HL-60/S4 (cell line): Measurements from ENCODE around the gene DEK.
"Not testable (repeated sequence)": the region's sequence is repeated elsewhere in the genome, so short reads cannot be mapped to it uniquely, and the experiment has no call there.

Experiments
- in situ Hi-C: fragments of 300-500 bp; cut with MboI; formaldehyde crosslinking; loops from 2 replicates; pipeline ENCODE4 v1.14.3; 2022; ENCODE audit warnings: low sequenced_read_pairs

DEK gene, protein sequence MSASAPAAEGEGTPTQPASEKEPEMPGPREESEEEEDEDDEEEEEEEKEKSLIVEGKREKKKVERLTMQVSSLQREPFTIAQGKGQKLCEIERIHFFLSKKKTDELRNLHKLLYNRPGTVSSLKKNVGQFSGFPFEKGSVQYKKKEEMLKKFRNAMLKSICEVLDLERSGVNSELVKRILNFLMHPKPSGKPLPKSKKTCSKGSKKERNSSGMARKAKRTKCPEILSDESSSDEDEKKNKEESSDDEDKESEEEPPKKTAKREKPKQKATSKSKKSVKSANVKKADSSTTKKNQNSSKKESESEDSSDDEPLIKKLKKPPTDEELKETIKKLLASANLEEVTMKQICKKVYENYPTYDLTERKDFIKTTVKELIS

DNA sequence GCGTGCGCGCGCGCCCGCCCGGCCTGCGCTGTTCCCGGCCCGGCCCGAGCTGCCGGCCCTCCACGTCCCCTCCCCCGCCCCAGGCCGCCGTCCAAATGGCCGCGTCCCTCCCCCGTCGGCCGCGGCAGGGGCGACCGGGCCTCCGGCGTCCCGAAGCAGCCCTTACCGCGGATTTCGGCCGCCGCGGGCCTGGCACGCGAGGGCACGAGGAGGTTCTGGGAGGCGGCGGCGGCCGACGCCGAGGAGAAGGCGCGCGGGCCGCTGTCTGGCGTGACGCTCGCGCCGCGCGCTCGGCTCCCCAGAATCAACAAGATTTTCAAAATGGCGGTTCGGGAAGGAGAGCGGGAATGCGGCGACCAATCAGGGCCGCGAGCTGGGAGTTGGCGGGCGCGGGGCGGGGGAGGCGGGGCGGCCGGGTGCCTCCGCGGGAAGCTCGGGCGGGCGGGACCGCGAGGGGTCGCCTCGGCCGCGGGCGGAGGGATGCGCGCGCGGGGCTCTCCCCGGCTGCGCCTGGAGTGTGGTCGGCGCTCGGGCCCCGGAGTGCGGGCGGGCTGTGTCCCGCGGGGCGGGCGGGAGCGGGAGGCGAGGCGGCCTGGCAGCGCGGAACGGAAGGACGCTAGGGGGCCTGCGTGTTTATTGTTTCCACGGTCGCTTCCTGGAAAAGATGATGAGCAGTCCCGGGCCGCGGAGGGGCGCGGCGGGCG lies at the start of gene DEK:
DEK (minus strand) TSS at position 312 of the 704 bp plus-strand sequence. CDS start 543 bp downstream, outside the sequence.
- in situ Hi-C loops: no loop called here

DNA sequence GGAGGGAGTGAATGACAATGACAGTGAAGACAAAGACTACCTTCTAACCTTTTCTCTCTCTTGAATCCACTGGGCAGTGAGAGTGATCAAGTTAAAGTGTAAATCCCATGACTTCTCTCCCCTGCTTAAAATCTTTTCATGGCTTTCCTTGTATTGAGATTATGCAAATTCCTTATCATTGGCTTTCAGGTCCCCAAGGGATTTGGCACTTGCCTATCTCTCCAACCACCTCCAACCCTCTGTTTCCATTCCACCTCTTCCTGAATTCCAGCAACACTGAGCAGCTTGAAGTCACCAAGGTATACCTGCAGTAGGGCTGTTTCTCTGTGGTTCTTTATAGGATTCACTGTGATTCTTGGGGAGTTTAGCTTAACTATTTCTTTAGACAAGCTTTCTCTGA lies 48.0 kb upstream of the DEK start:
- in situ Hi-C loops: no loop called here

DNA sequence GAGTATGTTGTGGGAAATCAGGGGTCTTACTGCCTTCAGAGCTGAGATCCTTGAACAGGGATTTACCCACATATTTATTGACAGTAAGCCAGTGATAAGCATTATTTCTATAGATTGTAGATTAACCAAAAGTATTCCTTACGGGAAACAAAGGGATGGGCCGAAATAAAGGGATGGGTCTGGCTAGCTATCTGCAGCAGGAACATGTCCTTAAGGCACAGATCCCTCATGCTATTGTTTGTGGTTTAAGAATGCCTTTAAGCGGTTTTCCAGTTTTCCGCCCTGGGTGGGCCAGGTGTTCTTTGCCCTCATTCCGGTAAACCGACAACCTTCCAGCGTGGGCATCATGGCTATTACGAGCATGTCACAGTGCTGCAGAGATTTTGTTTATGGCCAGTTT lies 45.7 kb upstream of the DEK start:
- in situ Hi-C loops: not testable (repeated sequence)

DNA sequence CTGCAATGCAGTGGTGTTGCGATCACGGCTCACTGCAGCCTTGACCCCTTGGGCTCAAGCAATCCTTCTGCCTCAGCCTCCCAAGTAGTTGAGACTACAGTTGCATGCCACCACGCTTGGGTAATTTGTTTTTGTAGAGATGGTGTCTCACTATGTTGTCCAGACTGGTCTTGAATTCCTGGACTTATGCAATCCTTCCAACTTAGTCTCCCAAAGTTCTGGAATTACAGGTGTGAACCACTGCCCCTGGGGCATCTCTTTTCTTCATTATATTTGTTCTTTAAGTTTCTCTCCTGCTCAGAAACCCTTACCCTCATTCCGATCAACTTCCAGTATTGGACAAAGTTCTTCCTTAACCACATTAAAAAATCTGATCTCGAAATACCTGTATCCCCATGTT lies 44.7 kb upstream of the DEK start:
- in situ Hi-C loops: no loop called here

DNA sequence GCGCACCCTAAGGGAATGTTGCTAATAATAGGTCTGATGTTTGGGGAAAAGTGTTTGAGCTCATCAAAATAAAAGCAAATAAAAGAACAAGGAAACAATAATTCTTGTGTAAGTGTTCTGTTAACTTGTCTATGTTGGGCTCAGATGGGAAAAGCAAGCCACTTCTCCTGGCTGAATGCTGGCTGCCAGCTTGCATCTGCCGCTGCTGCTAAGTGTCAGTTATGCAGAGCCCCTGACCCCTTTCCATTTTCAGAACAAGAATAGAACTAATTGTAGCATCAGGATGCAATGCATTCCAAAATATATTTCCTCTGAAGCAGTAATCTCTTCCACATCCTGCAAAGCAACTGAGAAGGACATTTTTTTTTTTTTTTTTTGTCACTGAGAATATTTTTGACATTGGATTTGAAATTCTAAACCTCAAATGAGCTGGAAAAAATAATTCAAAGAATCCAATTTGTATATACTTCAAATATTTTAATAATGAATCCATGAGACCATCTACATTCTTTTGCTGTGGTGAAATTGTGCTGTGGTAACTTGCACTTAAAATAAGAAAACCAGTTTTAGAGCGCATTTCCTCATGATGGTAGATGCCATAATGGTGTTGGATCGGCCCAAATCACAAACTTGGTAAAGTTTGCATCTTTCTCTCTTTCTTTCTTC lies 43.9 kb upstream of the DEK start:
- in situ Hi-C loops: no loop called here

DNA sequence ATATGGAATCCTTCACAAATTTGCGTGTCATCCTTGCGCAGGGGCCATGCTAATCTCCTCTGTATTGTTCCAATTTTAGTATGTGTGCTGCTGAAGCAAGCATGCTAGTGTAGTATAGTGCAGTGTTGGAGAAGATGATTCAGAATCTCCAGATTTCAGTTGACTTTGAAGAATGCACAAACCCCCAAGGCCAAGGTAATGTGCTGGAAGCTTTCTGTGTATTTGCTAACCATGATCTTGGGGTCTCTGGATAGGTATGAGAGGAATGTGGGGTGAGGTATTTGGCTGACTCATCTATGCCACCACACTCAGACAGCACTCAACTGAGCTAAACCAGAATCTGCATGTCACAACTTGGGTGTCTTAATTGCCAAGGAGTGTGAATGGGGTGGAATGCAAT lies 42.6 kb upstream of the DEK start:
- in situ Hi-C loops: no loop called here

DNA sequence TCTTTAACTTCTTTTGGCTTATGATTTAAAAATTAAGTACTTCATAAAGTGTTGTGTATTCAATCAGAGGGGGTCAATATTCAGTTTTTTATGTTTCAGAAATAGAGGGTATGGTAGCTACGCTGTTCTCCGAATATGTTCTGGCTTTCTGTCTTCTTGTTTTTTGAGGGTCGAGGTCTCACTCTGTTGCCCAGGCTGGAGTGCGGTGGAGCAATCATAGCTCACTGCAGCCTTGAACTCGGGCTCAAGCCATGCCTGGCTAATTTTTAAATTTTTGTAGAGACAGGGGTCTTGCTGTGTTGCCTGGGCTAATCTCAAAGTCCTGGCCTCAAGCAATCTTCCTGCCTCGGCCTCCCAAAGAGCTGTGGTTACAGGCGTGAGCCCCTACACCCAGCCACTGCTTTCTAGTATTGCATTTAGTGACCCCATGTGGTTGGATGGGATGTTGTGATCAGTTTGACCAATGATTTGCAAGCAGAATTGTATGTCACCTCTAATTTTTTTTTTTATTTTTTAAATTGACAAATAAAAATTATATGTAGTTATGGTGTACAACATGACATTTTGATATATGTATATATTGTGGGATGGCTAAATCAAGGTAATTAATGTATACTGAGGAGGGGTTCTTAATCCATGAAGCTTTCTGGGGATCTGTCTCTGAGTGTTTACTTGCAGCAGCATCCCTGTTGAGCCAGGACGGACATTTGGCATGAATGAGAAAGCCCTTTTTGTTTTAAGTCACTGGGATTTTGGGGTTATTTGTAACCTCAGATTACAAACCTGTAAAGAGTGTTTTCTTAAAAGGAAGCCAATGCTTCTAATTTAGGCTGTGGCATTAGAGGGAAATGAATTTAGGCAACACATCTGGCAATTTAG lies 38.5 kb upstream of the DEK start:
- in situ Hi-C loops: no loop called here

DNA sequence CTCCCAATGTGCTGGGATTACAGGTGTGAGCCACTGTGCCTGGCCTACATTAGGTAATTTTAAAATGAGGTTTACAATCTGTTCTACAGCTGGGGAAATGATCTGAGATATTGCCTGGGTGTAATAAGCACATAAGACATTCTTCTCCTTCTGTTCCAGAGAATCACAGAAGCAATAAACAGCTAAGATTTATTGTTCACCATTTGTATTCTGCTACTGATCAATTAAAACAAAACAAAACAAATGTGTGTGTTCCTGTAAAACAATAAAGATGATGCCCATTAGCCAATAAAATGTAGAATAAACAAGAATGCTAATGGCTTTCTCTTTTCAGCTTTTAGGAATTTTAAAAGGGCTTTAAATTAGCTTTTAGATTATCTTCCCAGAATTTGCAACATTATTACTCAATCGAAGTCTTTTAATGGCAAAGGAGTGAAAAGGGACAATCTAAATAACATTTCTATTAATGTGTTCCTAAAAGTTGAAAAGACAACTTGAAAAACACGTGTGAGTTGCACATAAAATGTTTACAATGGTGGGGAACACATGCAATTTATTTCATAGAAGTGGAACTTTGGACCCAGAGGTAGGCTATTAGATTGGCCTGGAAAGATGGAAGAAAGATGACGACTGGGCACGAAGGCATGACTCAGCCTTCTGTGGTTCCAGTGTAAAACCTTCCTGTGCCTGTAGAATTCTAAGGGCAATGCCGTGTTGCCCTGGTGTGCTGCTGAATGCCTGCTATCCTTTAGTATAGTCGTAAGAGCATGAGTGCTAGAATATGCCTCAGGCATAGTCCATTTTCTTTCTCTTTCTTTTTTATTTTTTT lies 29.0 kb upstream of the DEK start:
- in situ Hi-C loops: no loop called here

DNA sequence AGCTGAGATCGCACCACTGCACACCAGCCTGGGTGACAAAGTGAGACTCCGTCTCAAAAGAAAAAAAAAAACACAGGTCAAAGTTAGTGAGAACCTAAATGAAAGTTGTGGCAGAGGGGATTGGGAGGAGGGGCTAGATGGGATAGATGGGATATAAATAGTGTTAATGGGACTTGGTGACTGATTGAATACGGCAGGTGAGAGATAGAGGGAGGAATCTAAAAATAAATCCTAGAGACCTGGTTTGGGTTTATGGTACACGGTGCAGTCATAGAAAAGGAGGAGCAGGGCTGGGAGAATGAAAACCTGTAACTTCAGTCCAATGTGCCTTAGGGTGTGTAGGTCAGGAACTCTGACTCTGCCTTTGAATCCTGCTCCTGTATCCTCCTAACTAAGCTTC lies 25.0 kb upstream of the DEK start:
- in situ Hi-C loops: no loop called here

DNA sequence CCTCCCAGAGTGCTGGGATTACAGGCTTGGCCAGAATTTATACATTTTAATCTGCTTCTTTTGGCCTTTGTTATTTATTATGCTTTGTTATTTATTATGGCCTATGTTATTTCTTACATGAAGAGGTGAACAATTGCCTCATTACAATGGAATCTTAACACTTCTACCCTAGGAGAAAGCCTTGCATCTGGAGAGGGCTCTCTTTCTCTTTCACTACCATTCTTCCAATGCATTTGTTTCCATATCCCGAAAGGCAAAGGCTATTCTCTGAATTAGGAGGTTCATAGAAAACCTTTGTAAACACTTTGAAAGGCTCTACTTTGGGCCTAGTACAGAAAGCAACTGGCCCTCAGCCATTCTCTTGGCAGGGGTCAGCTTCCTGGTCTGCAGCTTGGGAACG lies 19.9 kb upstream of the DEK start:
- in situ Hi-C loops: no loop called here

DNA sequence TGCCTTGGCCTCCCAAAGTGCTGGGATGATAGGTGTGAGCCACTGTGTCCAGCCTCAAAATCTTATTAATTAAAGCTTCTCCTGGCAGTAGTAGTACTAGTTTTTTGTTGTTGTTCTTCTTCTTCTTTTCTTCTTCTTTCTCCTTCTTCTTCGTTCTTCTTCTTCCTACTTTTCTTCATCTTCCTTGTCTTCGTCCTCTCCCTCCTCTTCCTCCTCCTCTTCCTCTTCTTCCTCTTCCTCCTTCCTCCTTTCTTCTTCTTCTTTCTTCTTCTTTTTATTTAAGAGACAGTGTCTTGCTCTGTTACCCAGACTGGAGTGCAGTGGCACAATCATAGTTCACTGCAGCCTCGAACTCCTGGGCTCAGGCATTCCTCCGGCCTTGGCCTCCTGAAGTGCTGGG lies 17.2 kb upstream of the DEK start:
- in situ Hi-C loops: no loop called here

DNA sequence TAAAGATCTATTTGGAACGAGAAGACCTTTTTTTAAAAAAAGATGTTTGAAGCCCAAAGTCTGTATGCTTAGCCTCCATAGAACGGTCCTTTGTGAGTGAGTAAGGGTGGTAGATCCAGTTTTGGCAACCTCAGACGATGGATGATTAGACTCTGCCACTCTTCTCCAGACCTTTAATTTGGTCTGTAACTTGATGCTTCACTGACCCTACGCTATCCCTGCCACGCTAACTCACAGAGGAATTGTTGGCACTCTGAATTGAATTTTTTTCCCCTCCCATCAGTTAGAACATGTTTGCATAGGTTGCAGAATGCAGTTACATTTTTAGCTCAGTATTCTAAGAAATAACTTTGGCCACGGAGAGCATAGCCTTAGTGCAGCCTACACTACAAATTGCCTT lies 15.8 kb upstream of the DEK start:
- in situ Hi-C loops: no loop called here

DNA sequence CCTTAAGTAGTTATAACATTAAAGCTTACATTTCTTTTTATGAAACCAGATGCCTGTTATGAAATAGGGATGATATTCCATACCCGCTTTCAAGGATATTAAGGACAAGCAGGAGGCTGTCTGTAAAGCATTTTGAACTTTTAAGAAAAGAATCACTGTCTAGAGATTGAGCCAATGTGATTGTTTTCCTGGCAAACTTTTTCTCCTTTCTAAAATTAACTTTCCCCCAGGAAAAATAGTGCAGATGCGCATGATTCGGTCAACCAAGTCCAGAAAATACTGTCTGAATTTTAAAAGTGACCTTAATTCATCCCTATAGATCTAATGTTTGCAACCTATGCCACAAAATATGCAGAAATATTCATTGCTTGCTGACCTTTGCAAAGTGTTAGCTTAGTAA lies 15.1 kb upstream of the DEK start:
- in situ Hi-C loops: no loop called here

DNA sequence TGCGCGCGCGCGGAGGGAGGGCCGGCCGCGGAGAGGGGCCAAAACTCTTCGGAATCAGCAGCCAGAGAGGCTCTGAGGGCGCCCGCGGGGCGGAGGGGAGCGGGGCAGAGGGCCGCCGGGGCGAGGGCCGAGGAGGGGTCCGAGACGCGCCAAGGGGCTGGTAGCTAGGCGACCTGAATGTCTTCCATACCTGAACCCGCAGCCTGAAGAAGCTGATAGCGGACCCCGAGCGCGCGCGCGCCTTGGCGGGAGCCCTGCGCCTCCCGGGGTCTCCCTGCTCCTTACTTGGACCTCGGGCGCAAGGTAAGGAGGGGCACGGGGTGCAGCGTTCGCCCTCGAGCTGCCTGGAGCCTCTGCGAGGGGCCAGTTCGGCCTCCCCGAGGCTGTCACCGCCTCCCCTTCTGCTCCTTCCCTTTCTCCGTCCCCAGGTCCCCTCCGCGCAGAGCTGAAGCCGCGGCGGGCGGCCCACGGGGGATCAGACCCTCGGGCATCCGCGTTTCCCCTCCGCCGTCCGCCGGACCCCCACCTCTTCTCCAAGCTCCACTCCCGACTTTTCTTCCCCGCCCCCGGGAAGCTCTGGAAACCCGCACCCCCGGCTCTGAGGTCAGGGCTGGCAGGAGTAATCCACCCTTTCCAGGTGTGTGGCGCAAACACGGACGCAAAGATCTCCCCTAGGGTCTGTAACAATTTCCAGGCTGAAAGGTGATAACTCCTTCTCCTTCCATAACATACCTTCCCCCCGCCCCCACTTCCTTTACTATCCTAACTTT lies 13.1 kb upstream of the DEK start:
- in situ Hi-C loops: no loop called here

DNA sequence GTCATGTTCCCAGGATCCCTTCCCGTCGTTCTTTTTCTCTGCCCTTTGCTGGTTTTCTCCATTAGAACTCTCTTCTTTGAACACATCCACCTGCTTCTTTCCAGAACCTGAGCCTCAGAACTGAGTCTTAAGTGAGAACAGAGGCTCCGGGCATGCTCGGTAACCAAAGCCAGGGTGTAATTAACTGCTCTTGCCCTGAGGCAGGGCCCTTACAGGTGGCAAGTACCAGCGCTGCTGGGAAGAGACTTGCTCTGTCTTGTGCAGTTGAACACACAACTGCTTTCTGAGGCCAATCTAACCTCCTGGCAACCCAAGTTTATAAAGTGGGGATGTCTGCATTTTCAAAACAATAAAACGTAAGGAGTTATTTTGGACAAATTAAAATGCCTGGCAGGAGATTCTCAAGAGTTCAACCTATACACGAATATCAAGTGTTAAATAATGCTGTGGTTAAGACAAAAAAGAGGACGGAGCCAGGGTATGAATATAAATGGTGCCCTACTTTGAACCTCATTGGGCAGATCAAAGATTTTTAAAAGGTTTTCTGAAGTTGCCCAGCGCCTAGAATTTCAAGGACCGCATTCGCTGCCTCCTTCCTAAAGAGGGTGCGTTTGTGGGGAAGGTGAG lies 12.4 kb upstream of the DEK start:
- in situ Hi-C loops: no loop called here

DNA sequence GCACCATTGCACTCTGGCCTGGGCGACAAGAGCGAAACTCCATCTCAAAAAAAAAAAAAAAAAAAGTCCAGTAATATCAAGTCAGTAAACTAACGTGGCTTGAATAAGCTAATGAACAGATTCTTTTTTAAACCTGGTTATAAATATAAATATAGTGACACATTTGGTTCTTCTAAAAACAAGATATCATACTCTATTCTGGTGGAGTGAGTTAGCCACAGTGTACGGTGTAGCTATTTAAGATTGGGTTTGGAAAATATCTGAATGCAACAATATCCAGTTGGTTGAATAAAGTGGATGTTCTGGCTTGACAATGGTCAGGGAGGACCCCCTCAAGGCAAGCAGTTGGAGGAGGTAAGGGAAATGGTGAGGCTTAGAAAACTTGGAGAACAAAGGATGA lies 5.9 kb upstream of the DEK start:
- in situ Hi-C loops: no loop called here

DNA sequence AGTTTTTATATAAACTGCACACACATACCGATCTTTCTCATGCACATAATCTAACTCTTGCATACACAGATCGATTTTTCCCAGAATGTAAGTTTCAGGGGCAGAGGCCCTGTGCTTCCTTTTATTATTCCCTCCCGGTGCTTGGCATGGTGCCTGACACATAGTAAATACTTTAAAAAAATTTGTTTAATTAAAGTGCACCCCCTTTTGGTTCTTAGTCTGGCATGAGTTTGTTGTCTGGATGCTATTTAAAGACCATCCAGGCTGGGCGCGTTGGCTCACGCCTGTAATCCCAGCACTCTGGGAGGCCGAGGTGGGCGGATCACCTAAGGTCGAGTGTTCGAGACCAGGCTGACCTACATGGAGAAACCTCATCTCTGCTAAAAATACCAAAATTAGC lies 5.4 kb upstream of the DEK start:
- in situ Hi-C loops: no loop called here

DNA sequence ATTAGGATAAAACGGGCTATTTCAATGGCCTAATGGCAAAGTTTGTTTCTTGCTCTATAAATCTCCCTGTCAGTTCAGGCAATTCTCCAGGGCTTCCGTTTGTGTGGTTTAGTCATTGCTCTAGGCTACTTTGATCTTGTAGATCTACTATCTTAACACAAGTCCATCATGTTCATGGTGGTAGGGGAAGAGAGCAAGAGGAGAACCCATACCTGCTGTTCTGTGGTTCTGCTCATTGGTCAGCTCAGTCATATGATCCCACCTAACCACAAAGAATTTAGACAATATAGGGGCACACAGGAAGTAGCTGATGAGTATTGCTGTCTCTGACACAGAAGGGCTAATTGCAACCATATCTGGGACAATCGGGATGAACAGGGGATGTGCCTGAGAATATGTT lies 4.9 kb upstream of the DEK start:
- in situ Hi-C loops: no loop called here

DNA sequence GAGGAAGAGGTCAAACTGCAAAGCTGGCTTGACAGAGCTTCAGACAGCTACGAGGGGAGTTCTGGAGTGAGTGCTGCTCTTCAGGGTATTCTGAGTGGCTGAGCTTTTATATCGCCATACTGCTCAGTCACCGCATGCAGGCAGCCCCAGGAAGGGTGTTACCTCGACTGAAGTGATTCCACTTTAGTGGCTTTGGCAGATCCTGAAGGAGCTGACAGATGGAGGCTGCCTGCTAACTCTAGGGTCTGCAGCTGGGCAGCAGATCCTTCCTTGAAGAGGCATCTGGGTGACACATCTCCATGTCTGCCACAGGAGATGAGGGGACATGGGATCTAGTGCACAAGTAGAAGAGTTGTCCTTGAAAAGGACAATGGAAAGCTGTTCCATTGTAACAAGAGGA lies 3.7 kb upstream of the DEK start:
- in situ Hi-C loops: no loop called here
